Stimulated activated CD4-positive, alpha-beta T cell treated with anti-CD3 and anti-CD28 coated beads, Interleukin-12 subunit alpha, Interleukin-12 subunit beta, amount 100 ng/mL, for 48 hours (primary cell): Measurements from ENCODE around the gene OR10H2.
"Not testable (repeated sequence)": the region's sequence is repeated elsewhere in the genome, so short reads cannot be mapped to it uniquely, and the experiment has no call there.

Experiments used
- DNase-seq, 3 donors: peaks; one replicate each; pipeline ENCODE4 v3.0.0-alpha.2; 2020; ENCODE audit warnings: low read depth in 2 of 3, low spot score in 1 of 3

The OR10H2 gene

GRCh38 chr19:15759962-15760565 lies 32.2 kb downstream of the OR10H2 start:
- DNase-seq, result no peak

DNA sequence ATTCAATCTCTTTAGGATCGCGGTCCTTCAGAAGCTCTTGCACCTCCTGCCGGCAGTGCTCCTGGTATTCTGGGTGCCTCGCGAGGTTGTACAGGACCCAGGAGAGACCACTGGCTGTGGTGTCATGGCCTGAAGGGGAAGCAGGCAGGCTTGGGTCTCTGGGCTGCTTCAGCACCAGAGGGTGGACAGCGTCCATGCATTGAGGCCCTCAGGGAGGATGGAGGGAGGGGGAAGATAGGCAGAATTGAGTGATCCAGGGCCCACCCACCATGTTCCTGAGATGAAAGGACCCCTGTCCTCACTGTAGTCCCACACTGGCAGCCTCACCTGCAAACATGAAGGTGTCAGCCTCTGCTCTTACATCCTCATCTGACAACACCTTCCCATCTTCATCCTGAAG lies 41.8 kb downstream of the OR10H2 start:
- no peak for DNase-seq

- DNase-seq, result not testable (repeated sequence)
These were observed 46.3 kb downstream of the OR10H2 start for GRCh38 chr19:15774159-15774558.

- DNase-seq, result no peak
These were observed 47.4 kb downstream of the OR10H2 start for GRCh38 chr19:15775249-15775648.

DNA sequence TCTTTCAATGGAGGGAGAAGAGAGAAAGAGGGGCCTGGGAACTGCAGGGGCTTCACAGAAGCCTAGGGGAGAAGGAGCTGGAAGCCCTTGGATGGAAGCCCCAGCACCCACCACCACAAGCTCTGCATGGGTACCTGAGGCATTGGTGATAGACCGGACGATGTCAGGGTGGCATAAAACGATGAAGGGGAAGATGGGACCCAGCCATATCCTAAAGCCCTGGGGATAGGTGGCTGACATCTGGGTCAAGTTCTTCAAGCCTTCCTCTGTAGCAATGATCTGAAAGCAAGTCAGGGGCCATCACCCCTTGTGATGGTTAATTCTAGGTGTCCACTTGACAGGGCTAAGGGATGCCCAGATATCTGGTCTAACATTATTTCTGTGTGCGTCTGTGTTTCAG lies 48.4 kb downstream of the OR10H2 start:
- no peak for DNase-seq

- DNase-seq, result no peak
These were observed 49.5 kb downstream of the OR10H2 start for GRCh38 chr19:15776991-15777970.
